SK-N-SH (cell line): ENCODE results near the gene GARNL3. TPM values are rescaled to one million over a fixed set of nuclear protein-coding genes. Genes with fewer than 3 reads are reported as not detected.

Experiments used
- CTCF ChIA-PET: fragments of 300-600, 350-600 bp; formaldehyde crosslinking; extraction: SDS; loops from one replicate; lab custom pipeline; 2021; lab: Yijun Ruan, JAX
- POLR2A ChIA-PET: fragments of 350-600 bp; sonication (Branson Sonifier 250); formaldehyde crosslinking; extraction: SDS; loops from one replicate; lab custom pipeline; 2020; ENCODE audit warnings: antibody characterized with exemption, inconsistent platforms; lab: Yijun Ruan, JAX
- DNase-seq: peaks from one replicate; pipeline ENCODE4 v3.0.0; 2012
- H2AFZ ChIP-seq: fragments of 200-600 bp; sonication (generic); 2 replicates; pipeline ENCODE4 v1.8.1; 2016; ENCODE audit warnings: antibody characterized with exemption, mild to moderate bottlenecking, low read depth
- H3F3A ChIP-seq: fragments of 200-600 bp; sonication (generic); replicated peaks from 2 replicates; pipeline ENCODE3; 2016; ENCODE audit warnings: antibody characterized with exemption, mild to moderate bottlenecking; ENCODE audit not compliant: insufficient read depth
- H3K27ac ChIP-seq, 2 experiments: fragments of 200-500 bp in 1 of 2; fragments of 200-600 bp in 1 of 2; sonication (Bioruptor generic) in 1 of 2; sonication (generic), shearing (Covaris generic) in 1 of 2; 2 replicates each; pipeline versions ENCODE4 v1.5.1 to v1.6.1; 2014 to 2016; ENCODE audit warnings: low read depth in 2 of 2, inconsistent platforms in 1 of 2, low read length in 1 of 2, mild to moderate bottlenecking in 1 of 2, mixed read lengths in 1 of 2
- H3K27me3 ChIP-seq: fragments of 200-600 bp; sonication (generic), shearing (Covaris generic); 2 replicates; pipeline ENCODE4 v1.6.1; 2016; ENCODE audit warnings: mixed run types; ENCODE audit not compliant: insufficient read depth
- H3K36me3 ChIP-seq, 2 experiments: fragments of 200-500 bp in 1 of 2; fragments of 200-600 bp in 1 of 2; sonication (Bioruptor generic) in 1 of 2; sonication (generic) in 1 of 2; replicated peaks in 1 of 2; 2 replicates each; pipeline versions ENCODE3 to v1.5.1; 2014 to 2016; ENCODE audit warnings: low read length in 1 of 2, mild to moderate bottlenecking in 1 of 2; ENCODE audit not compliant: insufficient read depth in 2 of 2, control insufficient read depth in 1 of 2
- H3K4me1 ChIP-seq, 2 experiments: fragments of 200-500 bp in 1 of 2; fragments of 200-600 bp in 1 of 2; sonication (Bioruptor generic) in 1 of 2; sonication (generic), shearing (Covaris generic) in 1 of 2; 2 replicates each; pipeline versions ENCODE4 v1.5.1 to v1.6.1; 2014 to 2016; ENCODE audit warnings: low read depth in 1 of 2, low read length in 1 of 2, mixed run types in 1 of 2; ENCODE audit not compliant: insufficient read depth in 2 of 2, control insufficient read depth in 1 of 2
- H3K4me2 ChIP-seq: fragments of 200-600 bp; sonication (generic), shearing (Covaris generic); 2 replicates; pipeline ENCODE4 v1.6.1; 2017; ENCODE audit warnings: mixed run types
- H3K4me3 ChIP-seq, 2 experiments: fragments of 200-500 bp in 1 of 2; fragments of 200-600 bp in 1 of 2; sonication (Bioruptor generic) in 1 of 2; sonication (generic), shearing (Covaris generic) in 1 of 2; 2 replicates each; pipeline versions ENCODE4 v1.5.1 to v1.8.1; 2014 to 2016; ENCODE audit warnings: low read depth in 2 of 2, inconsistent platforms in 1 of 2, low read length in 1 of 2, mild to moderate bottlenecking in 1 of 2, mixed read lengths in 1 of 2, moderate library complexity in 1 of 2
- H3K79me2 ChIP-seq: fragments of 200-600 bp; sonication (generic); 2 replicates; pipeline ENCODE4 v1.8.1; 2017; ENCODE audit warnings: mild to moderate bottlenecking; ENCODE audit not compliant: insufficient read depth
- H3K9ac ChIP-seq: fragments of 200-600 bp; sonication (generic); 2 replicates; pipeline ENCODE4 v1.6.1; 2017; ENCODE audit warnings: mixed run types
- H3K9me2 ChIP-seq: fragments of 200-600 bp; sonication (generic); 2 replicates; pipeline ENCODE4 v1.6.1; 2017; ENCODE audit warnings: mixed run types
- H3K9me3 ChIP-seq: fragments of 200-600 bp; sonication (generic); 2 replicates; pipeline ENCODE4 v1.6.1; 2017; ENCODE audit warnings: mixed run types, mild to moderate bottlenecking, moderate library complexity
- H4K20me1 ChIP-seq: fragments of 200-600 bp; sonication (generic); 2 replicates; pipeline ENCODE4 v1.6.1; 2017; ENCODE audit warnings: mild to moderate bottlenecking, mixed run types; ENCODE audit not compliant: insufficient read depth
- CHD2 ChIP-seq: fragments of 150-350 bp; IDR thresholded peaks from 2 replicates; pipeline ENCODE4 v1.6.1; 2018; ENCODE audit warnings: low read length; ENCODE audit not compliant: partially characterized antibody
- ELF1 ChIP-seq: IDR thresholded peaks from 2 replicates; pipeline ENCODE4 v1.4.0; 2012
- EP300 ChIP-seq, 2 experiments: IDR thresholded peaks; 2 replicates each; pipeline versions ENCODE4 v1.4.0 to v1.6.1; 2012; ENCODE audit warnings: borderline replicate concordance in 1 of 2, low read depth in 1 of 2, low read length in 1 of 2
- EZH2phosphoT487 ChIP-seq: fragments of 200-600 bp; sonication (generic); IDR thresholded peaks from 2 replicates; pipeline ENCODE4 v1.6.1; 2017; ENCODE audit warnings: low read depth, mixed run types, mild to moderate bottlenecking, antibody characterized with exemption, moderate library complexity, borderline replicate concordance
- FOSL2 ChIP-seq: IDR thresholded peaks from 2 replicates; pipeline ENCODE4 v1.4.0; 2012; ENCODE audit warnings: low read depth, mild to moderate bottlenecking, moderate library complexity, borderline replicate concordance
- MAX ChIP-seq: IDR thresholded peaks from 2 replicates; pipeline ENCODE4 v1.4.0; 2012; ENCODE audit warnings: low read depth
- MEF2A ChIP-seq: IDR thresholded peaks from 2 replicates; pipeline ENCODE4 v1.4.0; 2012; ENCODE audit warnings: low read depth, borderline replicate concordance
- MXI1 ChIP-seq: IDR thresholded peaks from 2 replicates; pipeline ENCODE4 v1.6.1; 2012; ENCODE audit warnings: mild to moderate bottlenecking, low read depth, low read length, improper control_type of control experiment
- NFIC ChIP-seq: IDR thresholded peaks from 2 replicates; pipeline ENCODE4 v1.4.0; 2012; ENCODE audit warnings: borderline replicate concordance
- NRF1 ChIP-seq: IDR thresholded peaks from 2 replicates; pipeline ENCODE4 v1.6.1; 2012; ENCODE audit warnings: low read depth, mild to moderate bottlenecking, low read length
- PBX3 ChIP-seq: IDR thresholded peaks from 2 replicates; pipeline ENCODE4; 2012
- POLR2AphosphoS5 ChIP-seq: IDR thresholded peaks from 2 replicates; pipeline ENCODE4 v1.6.1; 2012; ENCODE audit warnings: low read depth, low read length
- RCOR1 ChIP-seq: fragments of 150-350 bp; IDR thresholded peaks from 2 replicates; pipeline ENCODE4 v1.6.1; 2017; ENCODE audit warnings: antibody characterized with exemption, low read length
- TAF1 ChIP-seq: IDR thresholded peaks from 2 replicates; pipeline ENCODE4 v1.6.1; 2012; ENCODE audit warnings: low read depth, mild to moderate bottlenecking, low read length, moderate library complexity, borderline replicate concordance
- USF1 ChIP-seq: IDR thresholded peaks from 2 replicates; pipeline ENCODE4 v1.4.0; 2012; ENCODE audit warnings: low read depth, borderline replicate concordance
- ZBTB33 ChIP-seq: IDR thresholded peaks from 2 replicates; pipeline ENCODE4 v1.4.0; 2012; ENCODE audit warnings: low read depth, borderline replicate concordance
- WGBS: methylation state at CpG from one replicate; pipeline ENCODE4 v1.1.6; 2017; ENCODE audit warnings: low lambda C conversion rate; 5-methylcytosine and 5-hydroxymethylcytosine counted together
- polyA plus RNA-seq, 3 experiments: library from polyadenylated mRNA; depleted of rRNA; stranded (reverse); fragments of >200 nt; gene quantifications; 2 replicates each; pipeline ENCODE4 v1.2.3, GENCODE V29; 2012

GARNL3 gene
- polyA plus RNA-seq, 1 of the 3 experiments (the other 2 are of a cell fraction), result 9.1 TPM

- Histone ChIP-seq H4K20me1 (no peaks in the 10 kb centered on the region), H3K27ac (peak overlapping the region; percentile 43 to 78; a peak in 3 of 4 replicates), H3K4me2 (no peak overlapping the region), H3K4me1 (peaks cover 7 to 13% of the 10 kb centered on the region in 2 experiments; a peak in 2 of 4 replicates), H3K9me2 (no peaks in the 10 kb centered on the region), H3K79me2 (no peaks in the 10 kb centered on the region), H3K36me3 (no peaks in the 10 kb centered on the region), H3K27me3 (no peaks in the 10 kb centered on the region), H3F3A (no peaks in the 10 kb centered on the region), H3K4me3 (no peak overlapping the region), H3K9me3 (no peaks in the 10 kb centered on the region), H3K9ac (no peak overlapping the region), H2AFZ (no peak overlapping the region)
- TF ChIP-seq CHD2 (no peak), USF1 (peak; percentile 56; the same call in 1 of the 2 replicates)
- DNase-seq, result no peak
- ChIA-PET CTCF (interaction anchor here (1.5 kb wide), 1 partner anchor 12 kb away, joined by 4 read pairs; no protein-coding TSS in a partner anchor), POLR2A (no interaction called here)
- WGBS, result 80% methylated on average over 4 of the region's 4 CpGs
Observed at GRCh38 chr9:127232833-127233549, 31.6 kb upstream of the GARNL3 start.

- Histone ChIP-seq H3K9ac (no peak overlapping the region), H3K4me1 (peaks cover 7 to 13% of the 10 kb centered on the region in 2 experiments; a peak in 2 of 4 replicates), H3K79me2 (no peaks in the 10 kb centered on the region), H3K27me3 (no peaks in the 10 kb centered on the region), H3K4me2 (no peak overlapping the region; the same call in 1 of the 2 replicates), H3K9me2 (no peaks in the 10 kb centered on the region), H3K4me3 (no peak overlapping the region), H4K20me1 (no peaks in the 10 kb centered on the region), H3F3A (no peaks in the 10 kb centered on the region), H3K9me3 (no peaks in the 10 kb centered on the region), H3K36me3 (no peaks in the 10 kb centered on the region), H3K27ac (peak overlapping the region; percentile 43 to 78; a peak in 3 of 4 replicates), H2AFZ (no peak overlapping the region)
- 72% methylated on average over 4 of the region's 4 CpGs for WGBS
- ChIA-PET POLR2A (no interaction called here), CTCF (interaction anchor here (1.5 kb wide), 1 partner anchor 11 kb away, joined by 4 read pairs; no protein-coding TSS in a partner anchor)
- TF ChIP-seq ZBTB33 (no peak), NFIC (no peak), ELF1 (no peak), PBX3 (no peak), EP300 (IDR thresholded peaks at IDR 0.05; ENCODE audit: borderline replicate concordance in 1 of 2, low read depth in 1 of 2, low read length in 1 of 2) (no peak), FOSL2 (no peak), MEF2A (no peak), MXI1 (no peak), RCOR1 (no peak), NRF1 (no peak), EZH2phosphoT487 (no peak), POLR2AphosphoS5 (no peak), TAF1 (no peak), MAX (no peak)
- DNase-seq, result no peak
Observed at GRCh38 chr9:127233550-127233949, 31.0 kb upstream of the GARNL3 start.
